Hematopoietic multipotent progenitor cell (in vitro differentiated cells): ENCODE measurements around the gene SSR2. TPM values are rescaled to one million over a fixed set of nuclear protein-coding genes. Genes with fewer than 3 reads are reported as not detected.

Source experiments
- DNase-seq, 3 donors: peaks; one replicate each; pipeline ENCODE4 v3.0.0-alpha.2; 2011 to 2015; ENCODE audit warnings: low read depth in 2 of 3, low spot score in 2 of 3
- total RNA-seq: library from RNA; depleted of rRNA; stranded (reverse); fragments of >200 nt; gene quantifications from one replicate; pipeline ENCODE4 v1.2.3, GENCODE V29; 2012

Gene SSR2
- 713 TPM for total RNA-seq

DNA sequence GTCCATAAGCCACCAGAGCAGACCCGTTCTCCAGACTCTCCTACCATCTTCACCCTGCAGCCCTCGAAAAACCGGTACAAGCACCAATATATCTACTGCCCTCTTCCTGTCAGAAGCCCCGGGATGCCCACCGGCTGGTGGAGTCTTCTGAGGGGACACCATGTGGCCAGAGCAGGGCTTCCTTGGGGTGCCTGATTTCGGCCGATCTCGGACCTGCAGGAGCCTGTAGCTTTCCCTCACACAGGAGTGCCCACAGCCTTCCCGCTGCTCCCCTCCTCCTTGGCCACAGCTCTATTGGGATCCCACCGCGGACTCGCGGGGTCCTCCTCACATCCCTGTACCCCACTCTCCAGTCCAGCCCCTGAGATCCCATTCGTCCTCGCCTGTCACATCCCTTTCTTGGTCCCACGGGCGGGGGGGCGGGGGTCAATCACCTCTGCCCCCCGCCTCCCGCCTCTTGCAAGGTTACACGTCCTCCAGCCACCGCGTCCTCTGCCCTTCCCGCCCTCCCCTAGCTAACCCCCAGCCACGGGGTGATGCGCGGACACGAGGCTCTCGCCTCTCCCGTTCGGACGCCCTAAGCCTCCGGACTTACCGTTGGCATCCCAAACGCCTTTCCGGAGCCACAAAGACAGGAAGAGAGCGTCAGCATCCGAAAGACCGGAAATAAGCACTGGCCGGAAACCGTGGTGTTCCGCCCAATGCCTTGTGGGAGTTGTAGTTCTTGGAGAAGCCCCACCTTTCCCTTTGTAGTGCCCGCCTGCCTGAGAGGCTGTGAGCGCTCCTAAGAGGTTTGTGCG lies at the start of gene SSR2:
Gene SSR2, minus strand, starts transcription at position 659 of the 800 bp plus-strand sequence. CDS start 784 bp downstream, outside the sequence.
- DNase-seq, result peak; percentile 69 to 89 (median 81)

DNA sequence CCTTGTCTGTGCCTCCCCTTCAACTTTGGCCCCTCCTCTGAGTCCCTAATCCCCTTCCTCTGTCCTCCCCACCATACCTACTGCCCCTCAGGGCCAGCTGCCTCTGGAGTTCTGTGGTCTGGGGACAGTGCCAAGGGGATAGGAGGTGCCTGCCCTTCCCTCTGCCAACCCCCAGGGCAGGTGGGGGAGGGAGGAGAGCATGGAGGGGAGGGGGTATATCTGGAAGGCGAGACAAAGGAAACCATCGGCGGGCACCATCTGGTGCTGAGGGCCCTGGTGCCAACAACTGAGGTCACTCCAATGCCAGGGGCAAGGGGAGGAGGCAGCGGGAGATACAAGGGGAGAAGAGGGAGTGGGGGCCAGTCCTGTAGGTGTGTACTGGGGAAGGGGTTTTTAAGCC lies 49.8 kb upstream of the SSR2 start:
- no peak for DNase-seq

- DNase-seq, result no peak
Measured at GRCh38 chr1:156069490-156070455, 49.0 kb upstream of the SSR2 start.

- no peak for DNase-seq
Measured at GRCh38 chr1:156067262-156067661, 46.5 kb upstream of the SSR2 start.

DNA sequence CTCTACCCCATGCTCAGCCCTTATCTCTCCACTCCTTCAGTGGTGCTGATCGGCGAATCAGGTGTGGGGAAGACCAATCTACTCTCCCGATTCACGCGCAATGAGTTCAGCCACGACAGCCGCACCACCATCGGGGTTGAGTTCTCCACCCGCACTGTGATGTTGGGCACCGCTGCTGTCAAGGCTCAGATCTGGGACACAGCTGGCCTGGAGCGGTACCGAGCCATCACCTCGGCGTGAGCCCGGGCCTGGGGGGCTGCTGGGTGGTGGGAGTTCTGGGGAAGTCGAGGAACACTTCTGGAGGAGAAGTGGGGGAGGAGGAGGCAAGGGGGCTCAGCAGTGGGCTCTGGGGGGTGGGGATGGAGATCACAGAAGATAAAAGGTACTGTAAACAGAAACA lies 45.1 kb upstream of the SSR2 start:
- DNase-seq, result no peak

GRCh38 chr1:156065212-156065611 lies 44.5 kb upstream of the SSR2 start:
- DNase-seq, result no peak

DNA sequence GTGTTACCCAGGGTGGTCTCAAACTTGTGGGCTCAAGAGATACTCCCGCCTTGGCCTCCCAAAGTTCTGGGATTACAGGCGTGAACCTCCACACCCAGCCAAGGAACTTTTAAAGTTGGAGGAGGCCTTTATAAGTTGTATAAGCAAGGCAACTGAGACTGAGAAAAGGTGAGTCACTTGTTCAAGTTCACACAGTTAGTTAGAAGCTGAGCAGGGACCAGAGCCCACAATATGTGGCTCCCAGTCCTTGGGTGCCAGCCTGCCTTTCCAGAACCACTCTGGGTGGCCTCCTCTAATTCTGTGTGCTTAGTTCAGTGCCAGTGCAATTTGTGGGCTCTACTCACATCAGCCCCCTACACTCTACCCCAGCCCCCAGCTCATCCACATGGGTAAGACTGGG lies 43.9 kb upstream of the SSR2 start:
- DNase-seq, result no peak

- DNase-seq, result no peak
Measured at GRCh38 chr1:156063997-156064285, 43.2 kb upstream of the SSR2 start.

DNA sequence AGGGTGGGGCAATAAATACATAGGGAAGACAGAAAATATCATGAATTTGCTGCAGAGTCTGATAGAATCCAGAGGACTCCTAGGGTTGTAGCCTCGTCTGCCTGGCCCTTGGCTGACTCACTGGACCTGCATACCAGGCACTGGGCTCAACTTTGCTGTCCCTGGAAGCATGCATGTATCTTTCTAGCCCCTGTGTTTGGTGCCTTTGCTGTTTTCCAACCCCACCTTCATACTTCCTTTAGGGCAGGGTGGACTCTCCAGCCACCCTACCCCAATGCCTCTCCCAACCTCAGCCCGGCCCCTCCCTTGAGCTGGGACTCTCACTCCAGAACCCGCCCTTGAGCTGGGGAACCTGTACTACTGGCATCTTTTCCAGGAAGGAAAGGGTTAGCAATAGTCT lies 41.4 kb upstream of the SSR2 start:
- DNase-seq, result no peak

DNA sequence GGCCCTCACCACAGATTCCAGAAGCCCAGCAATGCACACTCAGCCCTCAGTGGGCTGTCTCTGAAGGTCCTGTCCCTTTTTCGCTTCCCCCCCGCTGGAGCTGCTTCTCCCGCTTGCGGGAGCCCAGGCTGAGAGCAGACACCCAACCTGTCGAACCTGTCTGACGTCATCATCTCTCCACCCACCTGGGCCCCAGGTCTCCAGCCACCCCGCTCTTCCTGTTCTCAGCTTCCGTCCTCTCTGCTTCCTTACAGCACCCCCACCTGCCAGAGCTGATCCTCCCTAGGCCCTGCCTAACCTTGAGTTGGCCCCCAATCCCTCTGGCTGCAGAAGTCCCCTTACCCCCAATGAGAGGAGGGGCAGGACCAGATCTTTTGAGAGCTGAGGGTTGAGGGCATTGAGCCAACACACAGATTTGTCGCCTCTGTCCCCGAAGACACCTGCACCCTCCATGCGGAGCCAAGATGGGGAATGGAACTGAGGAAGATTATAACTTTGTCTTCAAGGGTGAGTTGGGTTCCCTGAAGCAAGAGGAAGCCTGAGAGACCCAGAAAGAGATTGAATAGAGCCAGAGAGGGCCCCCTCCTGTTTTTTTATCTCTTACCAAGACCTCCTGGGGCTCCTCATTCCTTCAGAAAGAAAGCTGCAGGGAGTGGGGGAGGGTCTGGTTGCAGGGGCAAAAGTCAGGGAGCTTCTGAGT lies 40.3 kb upstream of the SSR2 start, which contains the start of gene RAB25:
Gene RAB25, plus strand, starts transcription at position 224 of the 700 bp plus-strand sequence. Its CDS starts 241 bp downstream, at position 465.
- DNase-seq, result no peak

- DNase-seq, result no peak
Measured at GRCh38 chr1:156056326-156056849, 35.6 kb upstream of the SSR2 start.

DNA sequence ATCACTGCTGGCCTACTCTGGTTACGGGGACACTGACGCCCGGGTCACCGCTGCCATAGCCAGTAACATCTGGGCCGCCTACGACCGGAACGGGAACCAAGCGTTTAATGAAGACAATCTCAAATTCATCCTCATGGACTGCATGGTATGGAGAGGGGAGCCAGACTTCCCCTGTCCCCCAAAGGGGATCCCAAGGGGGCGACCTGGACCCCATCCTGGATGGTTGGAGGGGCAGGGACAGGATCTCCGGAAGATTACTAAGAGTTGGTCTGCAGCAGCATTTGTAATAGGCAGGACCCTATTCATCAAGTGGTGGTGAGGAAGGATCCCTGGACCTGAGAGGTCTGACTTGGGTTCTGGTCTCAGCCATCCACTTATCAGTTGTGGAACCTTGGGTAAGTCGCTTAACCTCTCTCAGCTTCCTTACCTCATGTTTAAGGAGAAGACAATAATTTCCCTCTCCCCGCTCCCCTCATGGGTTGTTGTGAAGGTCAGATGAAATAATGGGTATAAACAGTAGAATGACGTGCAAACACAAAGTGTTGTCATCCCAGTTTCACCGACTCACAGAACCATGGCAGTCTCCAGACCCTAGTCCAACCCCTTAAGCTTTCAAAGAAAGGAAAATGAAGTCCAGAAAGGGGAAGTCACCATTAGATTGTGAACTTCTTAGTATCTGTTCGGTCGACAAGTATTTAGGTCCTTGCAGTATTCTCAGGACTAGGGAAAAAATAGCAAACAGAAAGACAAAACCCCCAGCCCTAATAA lies 34.7 kb upstream of the SSR2 start:
- no peak for DNase-seq

- DNase-seq, result peak; percentile 79 to 97 (median 94)
Measured at GRCh38 chr1:156054500-156055280, 33.9 kb upstream of the SSR2 start, which contains the start of gene LAMTOR2. LAMTOR2 (plus strand) TSS chr1:156054782; CDS start chr1:156054890, 108 bp downstream.

DNA sequence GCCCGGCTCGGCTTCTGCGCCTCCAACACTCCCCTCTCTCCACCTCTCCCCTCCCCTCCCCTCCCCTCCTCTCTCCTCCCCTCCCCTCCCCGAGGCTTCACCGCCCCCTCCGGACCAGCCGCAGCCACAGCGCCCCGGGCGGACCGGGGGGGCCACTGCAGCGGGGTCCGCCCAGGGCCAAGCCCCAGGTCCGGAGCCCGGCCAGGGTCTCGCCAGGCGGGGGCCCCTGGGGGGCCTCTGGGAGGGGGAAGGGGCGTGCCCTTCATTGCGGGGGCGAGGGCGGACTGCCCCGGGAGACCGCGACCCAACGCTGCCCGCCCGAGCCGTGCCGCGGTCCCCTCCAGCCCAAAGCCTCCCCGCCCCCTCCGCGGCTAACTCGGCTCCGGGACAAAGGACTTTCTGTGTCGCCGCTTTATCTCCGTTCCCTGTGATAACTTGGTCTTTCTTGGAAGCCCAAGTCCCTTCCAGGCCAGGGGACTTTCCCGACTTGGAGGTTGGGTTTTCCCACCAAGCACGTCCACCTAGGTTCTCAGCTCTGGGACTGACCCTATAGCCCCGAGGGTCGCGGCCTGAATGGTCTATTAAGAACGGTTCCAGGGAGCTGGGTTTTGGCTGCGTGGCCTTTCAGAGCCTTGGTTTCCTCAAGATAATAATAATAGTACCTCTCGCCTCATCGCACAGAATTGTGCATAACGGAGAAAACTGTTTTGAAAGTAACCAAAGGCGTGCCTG lies 33.2 kb upstream of the SSR2 start, which contains the start of gene UBQLN4:
Gene UBQLN4, minus strand, starts transcription at position 31 of the 732 bp plus-strand sequence. CDS start 97 bp downstream, outside the sequence.
- DNase-seq, result peak; percentile 56 to 92 (median 87)

GRCh38 chr1:156052862-156053767 lies 32.4 kb upstream of the SSR2 start:
- peak; percentile 34 to 89 (median 83) for DNase-seq

GRCh38 chr1:156051011-156051725 lies 30.4 kb upstream of the SSR2 start:
- no peak for DNase-seq

DNA sequence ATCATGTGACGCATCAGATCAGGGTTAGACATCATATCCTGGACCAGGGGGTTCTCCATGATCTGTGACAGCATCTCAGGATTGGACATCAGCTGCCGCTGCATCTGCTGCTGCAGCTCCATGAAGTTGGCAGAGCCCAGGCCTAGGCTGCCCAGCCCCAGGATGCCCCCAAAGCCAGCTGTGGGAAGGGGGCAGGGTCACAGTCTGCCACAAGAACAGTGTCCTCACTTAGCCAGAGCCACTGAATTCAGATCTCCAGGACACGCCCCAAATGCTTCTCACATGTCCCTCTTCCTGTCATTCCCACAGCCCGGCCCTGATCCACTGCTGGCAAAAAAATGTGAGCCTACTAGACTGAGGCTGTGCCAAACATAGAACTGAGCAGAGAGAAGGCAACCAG lies 29.6 kb upstream of the SSR2 start:
- no peak for DNase-seq
